Fibroblast of peridontal ligament (primary cell): ENCODE results near the gene SERPINE2.

Experiments used
- DNase-seq: peaks from one replicate; pipeline ENCODE4 v3.0.0-alpha.2; 2010; ENCODE audit errors: extremely low read depth

SERPINE2 gene

DNA sequence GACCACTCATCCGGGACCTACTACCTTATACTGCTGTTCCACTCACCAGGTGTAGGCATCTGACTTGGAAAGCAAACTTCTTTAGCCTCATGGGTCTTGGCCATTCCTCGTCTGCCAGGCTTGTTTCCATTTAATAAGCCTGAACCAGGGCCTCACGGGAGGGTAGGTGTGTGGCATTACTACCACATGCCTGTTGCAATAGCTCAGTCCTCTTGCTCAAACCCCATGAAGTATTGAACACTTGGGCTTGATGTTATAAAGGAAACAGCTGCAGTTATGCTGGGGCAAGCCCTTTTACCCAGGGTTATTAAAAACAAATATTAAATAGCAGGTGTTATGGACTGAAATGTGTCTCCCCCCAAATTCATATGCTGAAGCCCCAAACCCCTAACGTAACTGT, 60.6 kb downstream of the SERPINE2 start:
- DNase-seq: no peak

DNA sequence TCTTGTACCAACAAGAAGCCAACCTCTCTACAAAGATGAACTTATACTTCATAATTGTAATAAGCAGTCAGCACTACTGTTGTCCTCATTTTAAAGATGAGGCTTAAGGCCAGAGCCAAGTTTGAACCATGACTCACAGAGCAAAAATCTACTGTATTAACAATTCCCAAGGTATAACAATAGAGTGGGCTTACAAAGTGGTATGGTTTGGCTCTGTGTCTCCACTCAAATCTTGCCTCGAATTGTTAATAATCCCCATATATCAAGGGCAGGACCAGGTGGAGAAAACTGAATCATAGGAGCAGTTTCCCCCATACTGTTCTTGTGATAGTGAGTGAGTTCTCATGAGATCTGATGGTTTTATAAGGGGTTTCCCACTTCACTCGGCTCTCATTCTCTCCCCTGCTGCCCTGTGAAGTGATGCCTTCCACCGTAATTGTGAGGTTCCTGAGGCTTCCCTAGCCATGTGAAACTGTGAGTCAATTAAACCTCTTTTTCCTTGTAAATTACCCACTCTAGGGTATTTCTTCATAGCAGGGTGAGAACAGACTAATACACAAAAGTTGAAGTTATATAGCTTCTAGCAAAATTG, 62.4 kb downstream of the SERPINE2 start:
- peak; percentile 49 for DNase-seq

DNA sequence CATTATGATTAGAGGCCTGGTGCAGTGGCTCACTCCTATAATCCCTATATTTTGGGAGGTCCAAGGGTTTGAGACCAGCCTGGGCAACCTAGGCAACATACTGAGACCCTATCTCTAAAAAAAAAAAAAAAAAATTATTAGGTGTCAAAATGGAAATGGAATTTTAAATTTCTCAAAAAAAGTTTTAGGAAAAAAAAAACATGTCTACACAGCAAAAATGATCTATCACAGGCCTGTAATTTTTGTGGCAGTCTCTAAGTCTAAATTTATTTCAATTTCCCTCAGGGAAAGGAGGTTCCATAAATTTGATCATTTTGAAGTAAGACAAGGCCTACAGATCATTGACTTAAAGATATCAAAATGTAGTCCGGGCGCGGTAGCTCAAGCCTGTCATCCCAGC, 65.5 kb downstream of the SERPINE2 start:
- DNase-seq: no peak

DNA sequence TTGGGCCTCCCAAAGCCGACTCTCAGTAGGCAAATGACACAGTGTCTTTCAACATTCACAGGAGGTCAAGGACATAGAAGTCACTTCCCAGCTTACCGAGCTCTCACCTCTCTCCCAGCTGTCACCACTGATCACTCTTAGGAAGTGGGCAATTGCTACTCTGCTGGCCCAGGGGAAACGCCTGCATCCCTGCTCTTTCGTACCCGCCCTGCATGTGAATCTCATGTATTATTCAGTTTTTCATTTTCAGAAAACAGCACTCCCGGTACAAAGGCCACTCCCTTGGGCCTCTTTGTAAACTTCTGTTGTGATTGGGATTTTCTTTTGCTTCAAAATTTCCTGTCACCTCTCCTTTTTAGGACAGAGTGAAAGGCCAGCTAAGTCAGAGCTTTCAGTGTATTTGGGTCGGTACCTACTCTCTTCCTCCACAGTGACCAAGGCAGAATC, 66.4 kb downstream of the SERPINE2 start:
- DNase-seq: no peak

DNA sequence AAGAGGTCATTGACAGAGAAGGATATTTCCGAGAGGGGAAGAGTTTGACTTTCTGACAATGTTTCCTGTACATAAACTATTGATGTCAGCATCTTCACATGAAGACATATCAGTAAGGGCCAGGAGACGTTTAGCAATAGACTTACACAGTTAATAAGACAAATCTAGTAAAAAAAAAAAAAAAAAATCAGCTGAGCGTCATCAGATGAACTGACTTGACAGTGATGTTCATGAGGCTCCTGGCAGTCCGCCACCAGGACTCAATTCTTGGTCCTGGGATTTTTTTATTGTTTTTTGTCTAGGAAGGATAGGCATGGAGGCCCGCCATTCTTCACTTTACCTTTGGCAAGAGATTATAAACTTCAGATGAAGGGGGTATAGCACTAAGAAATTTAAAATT, 67.4 kb downstream of the SERPINE2 start:
- no peak for DNase-seq

DNA sequence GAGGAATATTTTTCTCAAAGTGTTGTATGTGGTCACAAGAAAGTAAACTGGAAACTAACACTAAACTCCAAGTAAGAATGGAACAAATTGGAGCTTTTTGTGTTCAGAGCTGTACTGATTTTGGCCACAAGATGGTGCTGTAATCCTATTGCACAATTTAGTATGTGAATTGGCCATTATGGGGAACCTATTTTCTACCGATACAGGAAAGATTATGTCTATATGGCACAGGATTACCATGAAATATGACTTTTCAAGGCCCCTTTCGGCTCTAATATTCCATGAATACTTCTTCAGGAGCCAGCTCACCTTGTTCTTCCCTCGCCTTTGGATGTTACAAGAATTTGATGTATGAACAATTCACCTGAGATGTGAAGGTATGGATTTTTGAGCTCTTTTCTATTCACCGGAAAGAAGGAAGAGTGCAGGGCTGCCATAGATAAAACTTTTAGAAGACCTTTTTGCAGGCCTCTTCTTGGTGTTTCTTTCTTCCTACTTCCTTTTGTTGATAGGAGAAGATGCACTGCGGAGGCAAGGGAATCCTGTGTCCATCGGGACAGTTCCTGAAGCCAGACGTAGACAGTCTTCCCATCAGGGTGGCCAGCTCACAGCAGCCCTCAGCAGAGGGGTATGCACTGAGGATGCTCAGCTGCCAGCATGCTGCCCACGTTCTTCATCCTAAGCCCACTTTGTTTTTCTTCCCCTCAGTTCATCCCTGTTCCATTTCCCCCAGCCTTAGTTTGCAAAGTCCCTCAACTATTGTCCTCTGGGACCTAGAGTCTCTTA, 68.5 kb downstream of the SERPINE2 start:
- peak; percentile 86 for DNase-seq

DNA sequence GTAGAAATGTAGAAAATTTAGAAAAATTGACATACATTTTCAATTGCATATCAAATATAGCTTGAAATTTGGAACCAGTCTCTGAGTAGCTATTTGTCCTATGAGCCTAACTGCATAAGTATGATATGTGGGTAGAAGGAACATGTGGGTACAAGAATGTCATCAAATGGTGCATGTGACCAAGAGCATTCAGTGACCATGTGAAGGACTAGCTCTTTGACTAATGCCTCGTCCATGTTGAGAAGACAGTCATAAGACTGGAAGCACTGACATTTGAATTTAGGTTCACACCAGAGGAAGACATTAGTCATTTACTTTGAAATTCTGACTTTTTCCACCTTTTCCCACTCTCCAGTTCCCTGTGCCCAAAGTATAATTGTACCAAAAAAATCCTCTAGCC, 69.2 kb downstream of the SERPINE2 start:
- peak; percentile 21 for DNase-seq

DNA sequence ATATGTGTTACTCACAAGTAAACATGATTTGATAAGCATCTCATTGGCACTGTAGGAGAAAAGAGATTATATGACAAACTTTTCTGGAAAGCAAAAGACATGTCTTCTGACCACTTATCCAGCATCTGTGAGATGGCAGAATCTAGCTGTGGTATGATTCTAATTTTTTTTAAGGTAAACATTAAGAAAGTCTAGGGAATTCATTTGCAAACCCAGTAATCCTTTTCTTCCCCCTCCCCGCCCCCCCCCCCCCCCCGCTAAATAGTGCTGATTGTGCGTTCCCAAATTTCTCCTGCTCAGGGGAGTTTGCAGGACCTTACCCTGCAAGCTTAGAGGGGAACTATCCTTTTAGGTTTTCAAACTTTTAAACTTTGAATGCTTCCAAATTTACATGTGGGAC, 69.8 kb downstream of the SERPINE2 start:
- peak; percentile 30 for DNase-seq

DNA sequence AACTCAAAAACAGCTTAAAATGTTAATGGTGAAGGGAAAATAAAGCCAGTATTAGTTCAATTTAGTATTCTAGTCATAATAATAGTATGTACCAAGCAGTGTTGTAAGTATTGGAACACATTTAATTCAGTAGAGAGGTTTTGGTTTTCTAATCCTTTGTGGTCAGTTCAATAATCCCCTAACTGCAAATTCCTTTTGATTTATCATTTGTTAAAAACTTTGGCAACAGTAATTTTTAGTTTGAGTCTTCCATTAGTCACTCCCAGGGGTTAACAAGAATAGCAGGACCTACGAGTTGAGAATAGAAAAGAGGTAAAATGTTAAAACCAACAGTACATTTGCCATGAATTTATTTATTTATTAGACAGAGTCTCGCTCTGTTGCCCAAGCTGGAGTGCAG, 71.1 kb downstream of the SERPINE2 start:
- DNase-seq: peak; percentile 74

DNA sequence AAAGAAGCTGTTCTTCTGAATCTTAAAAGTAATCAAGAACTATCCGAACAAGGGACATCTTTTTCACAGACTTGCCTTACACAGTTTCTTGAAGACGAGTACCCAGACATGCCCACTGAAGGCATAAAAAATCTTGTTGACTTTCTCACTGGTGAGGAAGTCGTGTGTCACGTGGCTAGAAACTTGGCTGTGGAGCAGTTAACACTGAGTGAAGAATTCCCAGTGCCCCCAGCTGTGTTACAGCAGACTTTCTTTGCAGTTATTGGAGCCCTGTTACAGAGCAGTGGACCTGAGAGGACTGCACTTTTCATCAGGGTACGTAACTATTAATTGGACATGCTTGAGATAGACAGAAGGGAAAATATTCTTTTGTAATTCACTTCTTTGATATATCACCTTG, 79.4 kb downstream of the SERPINE2 start:
- peak; percentile 39 for DNase-seq

DNA sequence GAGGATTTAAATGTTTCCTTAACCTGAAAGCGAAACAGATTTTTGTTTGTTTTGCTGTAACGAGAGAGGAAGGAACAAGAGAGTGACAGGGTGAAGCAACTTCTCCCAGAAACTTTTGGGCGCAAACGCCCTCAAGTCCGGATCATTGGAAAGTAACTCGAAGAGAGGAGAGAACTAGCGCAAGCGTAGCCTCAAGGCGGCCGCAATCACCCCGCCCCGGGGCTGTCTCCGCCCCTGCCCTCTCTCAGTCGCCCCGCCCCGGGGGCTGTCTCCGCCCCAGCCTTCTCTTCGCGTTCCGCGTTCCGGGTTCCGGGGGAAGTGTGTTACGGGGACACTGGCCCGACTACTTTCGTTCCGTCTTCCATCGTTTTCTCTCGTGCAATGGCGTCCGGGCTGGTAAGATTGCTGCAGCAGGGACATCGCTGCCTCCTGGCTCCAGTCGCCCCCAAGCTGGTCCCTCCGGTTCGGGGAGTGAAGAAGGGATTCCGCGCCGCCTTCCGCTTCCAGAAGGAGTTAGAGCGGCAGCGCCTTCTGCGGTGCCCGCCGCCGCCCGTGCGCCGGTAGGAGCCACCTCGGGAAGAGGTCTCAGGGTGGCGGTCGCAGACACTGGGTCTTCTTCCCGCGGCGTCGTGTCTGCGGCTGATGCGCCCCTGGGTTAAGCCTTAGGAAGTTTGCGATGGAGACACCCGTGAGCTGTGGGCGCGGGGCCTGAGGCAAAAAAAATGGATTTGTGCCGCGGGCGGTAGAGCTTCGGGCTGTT, 81.8 kb downstream of the SERPINE2 start, which contains the start of gene MRPL44:
MRPL44 (plus strand) TSS at position 372 of the 760 bp plus-strand sequence; CDS start at position 382, 10 bp downstream.
- peak; percentile 95 for DNase-seq

DNA sequence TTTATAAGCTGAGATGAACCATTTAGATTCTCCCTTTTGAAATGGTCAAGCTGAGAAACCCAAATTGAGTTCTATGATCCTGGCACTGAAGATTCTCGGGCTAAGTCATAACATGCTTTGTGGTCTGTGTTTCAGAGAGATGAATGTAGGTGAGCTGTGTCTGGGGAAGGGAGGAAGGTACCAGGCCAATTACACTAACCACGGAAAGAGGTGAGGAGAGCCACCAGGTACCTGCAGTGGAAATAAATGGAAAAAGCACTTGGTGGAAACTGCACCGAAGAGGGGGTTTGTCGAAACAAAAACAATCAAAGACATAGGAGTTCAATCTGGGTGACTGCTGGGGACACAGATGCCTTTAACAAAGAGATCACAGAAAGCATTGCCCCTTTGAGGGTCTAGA, 82.8 kb downstream of the SERPINE2 start:
- DNase-seq: no peak

DNA sequence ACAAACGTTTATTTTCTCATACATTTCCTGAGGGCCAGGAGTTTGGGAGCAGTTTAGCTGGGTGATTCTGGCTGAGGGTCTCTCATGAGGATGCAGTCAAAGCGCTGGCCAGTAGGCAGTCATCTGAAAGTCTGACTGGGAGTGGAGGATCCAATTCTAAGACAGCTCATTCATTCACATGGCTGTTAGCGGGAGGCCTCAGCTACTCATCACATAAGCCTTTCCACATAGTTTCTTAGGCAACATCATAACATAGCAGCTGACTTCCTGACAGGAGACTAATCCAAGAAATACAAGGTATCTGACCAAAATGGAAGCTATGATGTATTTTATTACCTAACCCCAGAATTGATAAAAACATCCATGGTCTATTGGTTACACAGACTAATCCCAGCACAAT, 84.7 kb downstream of the SERPINE2 start:
- peak; percentile 84 for DNase-seq

DNA sequence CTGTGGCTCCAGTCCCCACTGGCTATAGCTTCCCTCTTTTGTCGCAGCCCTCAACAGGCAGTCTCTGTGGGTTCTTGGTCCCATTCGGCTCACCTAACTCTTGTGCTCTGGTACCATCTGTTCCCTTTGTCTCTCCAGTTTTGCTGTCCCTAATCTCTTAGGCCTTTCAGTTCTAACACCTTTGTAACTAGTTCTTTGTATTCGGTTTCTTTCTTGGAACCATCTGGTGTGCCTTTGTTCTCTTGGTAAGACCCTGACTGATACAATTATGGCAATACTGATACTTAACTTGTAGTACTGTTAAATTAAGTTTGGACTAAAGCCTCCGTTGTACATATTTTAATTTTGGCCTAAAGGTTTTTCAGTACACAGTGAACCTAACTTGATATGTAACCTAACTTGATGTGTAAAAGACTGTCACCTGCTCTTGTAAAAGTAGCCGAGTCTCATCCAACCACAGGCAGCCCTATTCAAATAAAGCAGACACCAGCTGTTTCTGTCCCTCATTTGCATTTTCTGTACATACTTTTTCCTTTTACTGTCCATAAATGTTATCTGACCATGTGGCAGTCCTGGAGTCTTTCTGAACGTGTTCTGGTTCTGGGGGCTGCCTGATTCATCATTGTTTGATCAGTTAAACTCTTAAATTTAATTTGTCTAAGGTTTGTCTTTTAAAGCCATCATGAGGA, 86.7 kb downstream of the SERPINE2 start:
- DNase-seq: no peak

DNA sequence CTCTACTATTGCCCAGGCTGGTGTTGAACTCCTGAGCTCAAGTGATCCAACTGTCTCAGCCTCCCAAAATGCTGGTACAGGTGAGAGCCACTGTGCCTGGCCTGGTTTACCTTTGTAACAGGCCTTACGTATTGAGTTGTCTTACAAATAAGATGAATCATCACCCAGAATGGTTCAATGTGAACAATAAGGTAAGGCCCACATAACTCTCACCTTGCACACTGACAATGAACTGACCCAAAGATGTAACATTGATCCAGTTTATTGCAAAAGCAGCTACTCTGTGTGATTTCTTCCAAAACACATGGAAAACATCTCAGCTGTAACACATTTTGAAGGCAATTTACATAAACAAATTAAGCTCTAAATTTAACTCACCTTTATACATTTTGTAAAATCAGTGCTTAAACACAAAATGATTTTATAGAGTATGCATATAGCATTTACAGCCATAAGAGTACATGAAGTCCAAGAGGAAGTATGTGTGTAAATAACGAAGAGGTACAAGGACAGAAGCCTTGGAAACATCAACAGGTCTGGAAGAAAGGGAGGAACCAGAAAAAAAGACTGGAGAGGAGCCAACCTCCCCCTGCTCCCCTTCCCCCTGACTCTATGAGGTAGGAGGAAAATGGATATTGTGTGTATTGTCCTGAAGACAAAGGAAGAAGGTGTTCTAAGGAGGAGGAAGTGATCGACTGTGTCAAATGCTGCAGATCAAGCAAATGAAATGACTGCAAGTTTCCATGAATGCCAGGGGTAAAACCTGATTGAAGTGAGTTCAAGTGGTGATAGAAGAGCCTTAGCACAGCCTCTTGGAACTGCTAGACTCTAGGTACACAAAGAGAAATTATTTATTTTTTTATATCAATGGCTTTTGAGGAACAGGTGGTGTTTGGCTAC, 88.4 kb downstream of the SERPINE2 start:
- no peak for DNase-seq

DNA sequence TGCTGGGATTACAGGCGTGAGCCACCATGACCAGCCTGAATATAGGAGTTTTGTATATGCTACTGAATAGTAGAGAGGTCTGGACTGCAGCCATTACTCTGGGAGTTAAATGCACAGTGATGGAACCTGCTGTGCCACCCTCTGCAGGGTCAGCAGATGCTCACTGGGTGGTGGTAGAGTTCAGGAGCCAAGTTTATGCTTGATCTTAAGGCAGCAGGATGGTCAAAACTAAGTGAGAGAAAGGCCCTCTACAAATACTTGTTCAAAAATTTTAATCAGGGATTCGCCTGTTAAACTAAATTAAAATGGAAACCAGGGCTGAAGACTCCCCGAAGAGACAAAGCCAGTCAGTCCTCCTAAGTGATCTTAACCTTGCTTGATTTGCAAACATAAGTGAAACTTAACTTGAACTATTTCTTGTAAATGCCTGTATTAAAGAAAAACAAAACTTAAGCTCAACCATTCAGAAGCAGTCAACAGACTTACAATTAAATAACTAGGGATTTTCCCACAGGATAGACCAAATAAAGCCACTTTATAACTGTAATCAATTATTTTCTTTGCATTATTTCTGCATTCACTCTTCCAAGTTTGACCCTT, 89.7 kb downstream of the SERPINE2 start:
- no peak for DNase-seq

DNA sequence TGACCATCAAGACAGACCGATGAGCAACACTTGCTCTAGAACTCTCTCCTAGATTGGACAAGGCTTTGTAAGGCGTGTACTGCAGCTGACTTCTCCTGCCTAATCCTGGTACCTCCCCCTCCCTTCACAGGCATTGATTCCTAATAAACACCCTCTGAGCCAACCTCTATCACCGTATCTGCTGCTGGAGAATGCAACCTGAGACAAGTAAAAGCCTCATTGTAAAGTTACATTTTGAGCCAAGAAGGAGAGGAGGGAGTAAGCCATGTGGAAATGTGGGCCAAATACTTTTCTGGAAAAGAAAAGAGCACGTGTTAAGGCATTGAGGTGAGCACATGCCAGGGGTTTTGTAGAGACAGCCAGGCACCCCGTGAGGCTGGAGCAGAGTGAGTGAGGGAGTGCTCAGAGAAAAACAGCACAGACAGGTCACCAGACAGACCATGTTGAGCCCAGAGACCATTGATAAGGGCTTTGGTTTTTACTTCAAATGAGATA, 91.3 kb downstream of the SERPINE2 start:
- DNase-seq: no peak

DNA sequence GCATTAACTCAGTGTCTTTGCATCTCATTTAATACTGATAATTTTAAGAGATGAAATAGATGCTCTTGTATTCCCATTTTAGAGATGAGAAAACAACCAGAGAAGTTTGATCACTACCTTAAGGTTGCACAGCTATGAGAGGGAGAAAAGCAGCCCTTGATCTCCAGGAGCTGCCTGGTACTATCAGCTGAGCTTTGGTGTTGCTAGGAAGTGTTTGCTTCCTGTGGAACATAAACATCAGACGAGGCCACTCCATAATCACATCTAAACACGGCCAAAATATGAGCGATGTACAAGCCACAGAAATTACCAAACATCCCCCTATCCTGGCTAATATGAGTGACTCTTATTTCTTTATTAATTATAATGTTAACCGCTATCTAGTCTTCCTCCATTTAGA, 93.3 kb downstream of the SERPINE2 start:
- no peak for DNase-seq

DNA sequence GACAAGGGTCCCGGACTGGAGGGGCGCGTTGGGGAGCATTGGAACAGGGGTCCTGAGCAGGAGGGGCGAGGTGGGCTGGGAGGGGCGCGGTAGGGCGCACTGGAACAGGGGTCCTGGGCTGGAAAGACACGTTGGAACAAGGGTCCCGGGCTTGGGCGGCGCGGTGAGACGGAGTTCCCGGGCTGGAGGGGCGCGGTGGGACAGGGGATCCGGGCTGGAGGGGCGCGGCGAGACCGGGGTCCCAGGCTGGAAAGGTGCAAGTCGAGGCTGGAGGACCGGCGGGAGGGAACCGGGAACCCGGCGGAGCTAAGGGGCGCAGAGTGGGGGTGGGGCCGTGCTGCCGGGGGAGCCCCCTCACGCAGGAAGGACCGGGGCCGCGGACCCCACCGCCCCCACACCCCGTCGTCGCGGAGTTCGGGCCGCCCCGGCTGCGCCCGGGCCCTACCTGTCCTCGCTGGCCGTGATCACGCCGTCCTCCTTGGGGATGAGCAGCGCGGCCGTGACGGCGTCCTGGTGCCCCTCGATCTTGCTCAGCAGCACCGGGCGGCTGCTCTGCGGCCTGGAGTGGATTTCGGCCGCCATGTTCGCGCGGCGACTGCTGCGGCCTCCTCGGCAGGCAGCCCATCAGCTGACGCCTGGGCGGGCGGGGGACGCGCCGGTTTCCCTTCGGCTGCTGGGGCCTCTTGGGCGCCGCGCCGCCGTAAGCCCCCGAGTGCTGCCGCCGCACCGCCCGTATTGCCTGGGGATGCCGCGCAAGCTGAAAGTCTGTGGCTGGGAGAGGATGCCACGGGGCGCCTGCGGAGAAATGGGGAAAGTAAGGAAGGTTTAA, 94.2 kb downstream of the SERPINE2 start, which contains the start of gene WDFY1:
WDFY1 (minus strand) TSS at position 633 of the 829 bp plus-strand sequence; CDS start at position 582, 51 bp downstream.
- DNase-seq: peak; percentile 78
